ENCODE results near the gene AAK1. TPM values are rescaled to one million over a fixed set of nuclear protein-coding genes. Genes with fewer than 3 reads are reported as not detected.

AAK1 gene
- total and polyA plus RNA-seq, 2 of the 13 experiments (the other 11 are each of a cell fraction or from before 2014, with no cell fraction given), result 9.8 to 10.3 TPM

DNA sequence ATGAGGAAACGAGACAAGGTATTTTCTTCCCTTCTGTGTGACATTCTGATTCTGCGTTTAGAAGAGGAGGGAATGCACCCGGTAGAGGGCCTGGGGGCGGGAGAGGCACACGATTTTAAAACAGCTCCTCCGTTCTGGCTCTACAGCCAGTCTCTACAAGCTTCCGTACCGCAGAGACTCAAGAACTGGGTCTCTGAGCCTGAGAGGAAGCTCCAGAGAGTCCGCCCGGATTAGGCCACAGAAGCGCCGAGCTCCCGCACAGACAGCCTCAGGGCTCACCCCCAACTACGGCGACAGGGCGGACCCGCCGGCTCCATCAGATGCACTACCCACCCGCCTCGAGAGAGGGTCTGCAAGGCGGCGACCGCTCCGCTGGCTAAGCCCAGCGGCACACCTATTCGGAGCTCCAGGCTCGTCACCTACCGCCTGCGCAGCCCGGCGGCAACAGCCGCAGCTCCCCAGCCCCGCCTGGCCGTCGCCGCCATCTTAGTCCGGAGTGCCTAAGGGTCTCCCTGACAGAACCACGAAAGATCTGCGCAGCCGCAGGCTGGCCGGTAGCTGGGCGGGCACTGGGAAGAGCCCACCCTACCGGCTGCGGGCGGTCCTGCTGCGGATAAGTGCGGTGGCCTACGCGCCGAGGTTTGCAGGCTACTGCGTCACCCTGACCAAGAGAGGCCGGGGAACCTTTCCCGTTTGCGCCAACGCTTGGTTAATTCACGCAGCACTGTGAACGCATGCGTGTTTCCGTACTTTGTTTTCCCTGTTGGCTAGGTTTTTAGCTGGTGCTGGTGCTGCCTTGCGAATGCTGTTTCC, 206.4 kb downstream of the AAK1 start, which contains the start of gene NFU1 (continued):
- TF ChIP-seq, protein P1, sequence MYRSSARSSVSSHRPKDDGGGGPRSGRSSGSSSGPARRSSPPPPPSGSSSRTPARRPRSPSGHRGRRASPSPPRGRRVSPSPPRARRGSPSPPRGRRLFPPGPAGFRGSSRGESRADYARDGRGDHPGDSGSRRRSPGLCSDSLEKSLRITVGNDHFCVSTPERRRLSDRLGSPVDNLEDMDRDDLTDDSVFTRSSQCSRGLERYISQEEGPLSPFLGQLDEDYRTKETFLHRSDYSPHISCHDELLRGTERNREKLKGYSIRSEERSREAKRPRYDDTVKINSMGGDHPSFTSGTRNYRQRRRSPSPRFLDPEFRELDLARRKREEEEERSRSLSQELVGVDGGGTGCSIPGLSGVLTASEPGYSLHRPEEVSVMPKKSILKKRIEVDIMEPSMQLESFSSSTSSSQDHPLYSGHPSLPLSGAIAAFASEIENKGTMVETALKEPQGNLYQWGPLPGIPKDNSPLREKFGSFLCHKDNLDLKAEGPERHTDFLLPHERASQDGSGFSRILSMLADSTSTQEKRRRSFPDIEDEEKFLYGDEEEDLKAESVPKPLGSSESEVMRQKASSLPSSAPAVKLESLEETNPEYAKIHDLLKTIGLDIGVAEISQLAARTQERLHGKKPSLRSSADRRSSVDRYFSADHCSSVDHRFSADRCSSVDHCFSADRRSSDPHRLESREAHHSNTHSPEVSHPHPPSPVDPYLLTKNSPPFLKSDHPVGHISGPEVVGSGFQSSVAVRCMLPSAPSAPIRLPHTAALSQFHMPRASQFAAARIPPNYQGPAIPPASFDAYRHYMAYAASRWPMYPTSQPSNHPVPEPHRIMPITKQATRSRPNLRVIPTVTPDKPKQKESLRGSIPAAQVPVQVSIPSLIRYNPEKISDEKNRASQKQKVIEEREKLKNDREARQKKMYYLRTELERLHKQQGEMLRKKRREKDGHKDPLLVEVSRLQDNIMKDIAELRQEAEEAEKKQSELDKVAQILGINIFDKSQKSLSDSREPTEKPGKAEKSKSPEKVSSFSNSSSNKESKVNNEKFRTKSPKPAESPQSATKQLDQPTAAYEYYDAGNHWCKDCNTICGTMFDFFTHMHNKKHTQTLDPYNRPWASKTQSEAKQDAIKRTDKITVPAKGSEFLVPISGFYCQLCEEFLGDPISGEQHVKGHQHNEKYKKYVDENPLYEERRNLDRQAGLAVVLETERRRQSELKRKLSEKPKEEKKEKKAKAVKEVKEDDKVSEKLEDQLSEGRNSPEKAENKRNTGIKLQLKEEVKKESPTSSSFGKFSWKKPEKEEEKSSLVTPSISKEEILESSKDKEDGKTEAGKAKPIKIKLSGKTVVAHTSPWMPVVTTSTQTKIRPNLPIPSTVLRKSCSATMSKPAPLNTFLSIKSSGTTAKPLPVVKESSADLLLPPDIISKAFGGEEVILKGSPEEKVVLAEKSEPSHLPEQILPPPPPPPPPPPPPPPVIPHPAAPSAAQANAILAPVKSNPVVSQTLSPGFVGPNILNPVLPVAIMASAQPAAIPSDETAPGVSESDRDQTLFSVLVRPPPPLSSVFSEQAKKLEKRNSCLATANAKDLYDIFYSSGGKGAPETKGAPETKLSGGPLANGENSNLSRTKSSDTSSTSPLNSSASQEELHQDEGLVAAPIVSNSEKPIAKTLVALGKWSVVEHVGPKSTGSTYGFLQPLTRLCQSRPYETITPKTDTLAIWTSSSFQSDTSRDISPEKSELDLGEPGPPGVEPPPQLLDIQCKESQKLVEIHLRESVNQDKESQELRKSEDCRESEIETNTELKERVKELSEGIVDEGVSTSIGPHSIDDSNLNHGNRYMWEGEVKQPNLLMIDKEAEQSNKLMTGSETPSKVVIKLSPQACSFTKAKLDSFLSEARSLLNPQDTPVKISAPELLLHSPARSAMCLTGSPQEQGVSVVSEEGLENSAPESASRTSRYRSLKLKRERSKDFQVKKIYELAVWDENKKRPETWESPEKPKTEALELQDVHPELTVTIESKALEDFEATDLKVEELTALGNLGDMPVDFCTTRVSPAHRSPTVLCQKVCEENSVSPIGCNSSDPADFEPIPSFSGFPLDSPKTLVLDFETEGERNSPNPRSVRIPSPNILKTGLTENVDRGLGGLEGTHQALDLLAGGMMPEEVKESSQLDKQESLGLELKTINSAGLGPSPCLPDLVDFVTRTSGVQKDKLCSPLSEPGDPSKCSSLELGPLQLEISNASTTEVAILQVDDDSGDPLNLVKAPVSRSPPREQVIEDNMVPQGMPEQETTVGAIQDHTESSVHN (CRISPR knock-in tag; IDR thresholded peaks at IDR 0.05), result no peak; the same call in none of the 2 replicates
- TF ChIP-seq NFRKB (IDR thresholded peaks at IDR 0.05), result peak; percentile 61; the same call in 1 of the 2 replicates
- peak; percentile 18 for TF ChIP-seq YEATS2 (CRISPR knock-in tag; IDR thresholded peaks at IDR 0.05; ENCODE audit: borderline replicate concordance)
- no peak for TF ChIP-seq ZNF260 (CRISPR knock-in tag; IDR thresholded peaks at IDR 0.05; ENCODE audit: borderline replicate concordance, low read depth)
- peak; percentile 76 for TF ChIP-seq MAX (IDR thresholded peaks at IDR 0.05)
- no peak for TF ChIP-seq JUNB (CRISPR knock-in tag; IDR thresholded peaks at IDR 0.05; ENCODE audit: borderline replicate concordance)
- TF ChIP-seq DNMT3B (CRISPR knock-in tag; conservative IDR thresholded peaks at IDR 0.05), result peak; percentile 77; the same call in 1 of the 2 replicates
- no peak for TF ChIP-seq TAF15 (IDR thresholded peaks at IDR 0.05; ENCODE audit: low read depth, low read length, poor library complexity, severe bottlenecking)
- peak; percentile 28; the same call in 1 of the 2 replicates for TF ChIP-seq KLF9 (CRISPR knock-in tag; IDR thresholded peaks at IDR 0.05; ENCODE audit: low read depth)
- TF ChIP-seq ZNF598 (CRISPR knock-in tag; IDR thresholded peaks at IDR 0.05; ENCODE audit: borderline replicate concordance), result peak; percentile 92; the same call in 1 of the 2 replicates
- TF ChIP-seq ZNF256 (CRISPR knock-in tag; conservative IDR thresholded peaks at IDR 0.05), result peak; percentile 88
- peak; percentile 98 for TF ChIP-seq HOXA3 (CRISPR knock-in tag; IDR thresholded peaks at IDR 0.05)
- TF ChIP-seq MZF1 (CRISPR knock-in tag; IDR thresholded peaks at IDR 0.05; ENCODE audit: borderline replicate concordance), result peak; percentile 57
- TF ChIP-seq MTF1 (CRISPR knock-in tag; IDR thresholded peaks at IDR 0.05), result peak; percentile 60; the same call in 1 of the 2 replicates
- no peak for TF ChIP-seq PCBP2 (optimal IDR thresholded peaks at IDR 0.05; ENCODE audit: low read depth, low read length, poor library complexity, severe bottlenecking)
- TF ChIP-seq ZNF383 (CRISPR knock-in tag; IDR thresholded peaks at IDR 0.05; ENCODE audit: borderline replicate concordance), result 0 out of 2 replicates have a peak, but pooled peaks have one; percentile 65
- no peak for TF ChIP-seq JARID2 (CRISPR knock-in tag; IDR thresholded peaks at IDR 0.05; ENCODE audit: insufficient replicate concordance)
- peak; percentile 89 for TF ChIP-seq DRAP1 (CRISPR knock-in tag; IDR thresholded peaks at IDR 0.05)
- peak; percentile 52 for TF ChIP-seq ZNF205 (CRISPR knock-in tag; IDR thresholded peaks at IDR 0.05)
- TF ChIP-seq ZNF431 (CRISPR knock-in tag; IDR thresholded peaks at IDR 0.05; ENCODE audit: borderline replicate concordance, low read depth), result no peak; the same call in 1 of the 2 replicates
- peak; percentile 96; the same call in 1 of the 2 replicates for TF ChIP-seq MTA1 (CRISPR knock-in tag; IDR thresholded peaks at IDR 0.05; ENCODE audit: borderline replicate concordance)
